ENCODE data around the gene MRPL20. TPM values are rescaled to one million over a fixed set of nuclear protein-coding genes. Genes with fewer than 3 reads are reported as not detected.
A peak's percentile ranks its signal among the peaks of the same experiment; 100 is the strongest.

MRPL20 gene
- polyA plus RNA-seq, 1 of the 3 experiments (the other 2 are of a cell fraction), result 210 TPM

DNA sequence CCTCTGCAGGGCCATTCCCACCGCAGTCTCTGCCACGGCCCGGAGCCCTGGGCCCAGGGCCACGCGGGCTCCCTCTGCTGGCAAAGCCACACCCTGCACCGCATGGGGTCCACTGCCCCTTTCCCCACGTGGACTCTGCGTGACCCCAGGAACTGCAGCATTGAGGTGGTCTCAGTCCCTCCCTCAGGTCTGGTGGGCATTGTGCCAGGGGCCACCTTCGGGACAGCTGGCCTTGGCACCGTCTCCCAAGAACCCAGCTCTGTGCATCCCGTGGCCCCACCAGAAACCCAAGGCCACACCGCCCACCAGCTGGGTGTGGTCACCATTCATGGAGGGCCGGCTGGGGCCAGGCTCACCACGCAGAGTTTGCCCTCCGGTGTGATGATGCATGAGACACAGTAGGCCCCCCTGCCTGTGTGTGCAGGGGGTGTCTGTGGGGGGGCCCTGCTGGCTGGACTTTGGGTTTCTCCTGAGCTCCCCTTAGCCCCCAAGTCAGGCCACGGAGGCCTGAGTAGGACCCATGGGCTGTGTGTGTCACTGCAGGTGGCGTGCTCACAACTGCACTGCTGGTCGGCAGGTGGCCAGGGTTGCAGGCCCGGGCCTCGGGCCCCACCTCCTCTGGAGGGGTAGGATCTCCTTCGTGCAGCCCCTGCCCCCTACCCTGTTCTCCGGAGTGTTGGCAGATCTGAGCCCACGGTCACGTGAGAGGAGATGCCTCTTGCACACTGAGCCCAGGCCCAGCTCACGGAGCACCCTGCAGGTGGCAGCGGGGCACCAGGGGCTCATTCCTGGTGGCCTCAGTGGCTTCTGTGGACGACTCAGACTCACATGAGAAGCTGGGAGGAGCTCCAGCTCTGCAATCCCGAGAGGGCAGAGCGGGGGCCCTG is 34.2 kb upstream of the MRPL20 start:
- DNase-seq, result peak; percentile 86
- H3K36me3 ChIP-seq (replicated peaks in 1 of 2; ENCODE audit: control insufficient read depth in 1 of 2, insufficient read depth in 2 of 2, low read length in 1 of 2), result no peaks in the 10 kb centered on the region
- H3K79me2 ChIP-seq (ENCODE audit: insufficient read depth), result no peaks in the 10 kb centered on the region
- no peaks in the 10 kb centered on the region for H3K9me3 ChIP-seq
- H3F3A ChIP-seq (replicated peaks; ENCODE audit: insufficient read depth), result no peaks in the 10 kb centered on the region
- H3K4me2 ChIP-seq, result no peak overlapping the region
- no peaks in the 10 kb centered on the region for H3K9me2 ChIP-seq
- no peak overlapping the region for H2AFZ ChIP-seq (ENCODE audit: low read depth)
- H3K27me3 ChIP-seq (ENCODE audit: insufficient read depth), result no peaks in the 10 kb centered on the region
- ChIA-PET POLR2A (no interaction called here), CTCF (interaction anchor here (0.6 to 2.6 kb wide), 9 partner anchors 10 to 66 kb away, joined by 3 to 8 read pairs (median 3); partner anchors contain the start of genes AURKAIP1 and MRPL20)
- H3K4me1 ChIP-seq (ENCODE audit: control insufficient read depth in 1 of 2, insufficient read depth in 2 of 2, low read depth in 1 of 2, low read length in 1 of 2), result peaks cover 0 to 3% of the 10 kb centered on the region in 2 experiments; a peak in 1 of 4 replicates
- no peaks in the 10 kb centered on the region for H4K20me1 ChIP-seq (ENCODE audit: insufficient read depth)
- H3K9ac ChIP-seq, result no peak overlapping the region
- TF ChIP-seq, protein P1, sequence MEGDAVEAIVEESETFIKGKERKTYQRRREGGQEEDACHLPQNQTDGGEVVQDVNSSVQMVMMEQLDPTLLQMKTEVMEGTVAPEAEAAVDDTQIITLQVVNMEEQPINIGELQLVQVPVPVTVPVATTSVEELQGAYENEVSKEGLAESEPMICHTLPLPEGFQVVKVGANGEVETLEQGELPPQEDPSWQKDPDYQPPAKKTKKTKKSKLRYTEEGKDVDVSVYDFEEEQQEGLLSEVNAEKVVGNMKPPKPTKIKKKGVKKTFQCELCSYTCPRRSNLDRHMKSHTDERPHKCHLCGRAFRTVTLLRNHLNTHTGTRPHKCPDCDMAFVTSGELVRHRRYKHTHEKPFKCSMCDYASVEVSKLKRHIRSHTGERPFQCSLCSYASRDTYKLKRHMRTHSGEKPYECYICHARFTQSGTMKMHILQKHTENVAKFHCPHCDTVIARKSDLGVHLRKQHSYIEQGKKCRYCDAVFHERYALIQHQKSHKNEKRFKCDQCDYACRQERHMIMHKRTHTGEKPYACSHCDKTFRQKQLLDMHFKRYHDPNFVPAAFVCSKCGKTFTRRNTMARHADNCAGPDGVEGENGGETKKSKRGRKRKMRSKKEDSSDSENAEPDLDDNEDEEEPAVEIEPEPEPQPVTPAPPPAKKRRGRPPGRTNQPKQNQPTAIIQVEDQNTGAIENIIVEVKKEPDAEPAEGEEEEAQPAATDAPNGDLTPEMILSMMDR (IDR thresholded peaks at IDR 0.05), result peak; percentile 50
- TF ChIP-seq RAD21 (IDR thresholded peaks at IDR 0.05; ENCODE audit: low read length) (peak; percentile 42), SMC3 (IDR thresholded peaks at IDR 0.05; ENCODE audit: low read depth, low read length) (peak; percentile 25; the same call in 1 of the 2 replicates), MEF2A (IDR thresholded peaks at IDR 0.05; ENCODE audit: borderline replicate concordance, low read depth) (no peak), MXI1 (IDR thresholded peaks at IDR 0.05; ENCODE audit: low read depth, low read length) (no peak)
- no CpG with 5 or more reads among the region's 29 CpGs for WGBS (ENCODE audit: low lambda C conversion rate)
- H3K27ac ChIP-seq (ENCODE audit: low read depth in 2 of 2, low read length in 1 of 2), result no peak overlapping the region
- no peak overlapping the region for H3K4me3 ChIP-seq (ENCODE audit: low read depth in 2 of 2, low read length in 1 of 2)

DNA sequence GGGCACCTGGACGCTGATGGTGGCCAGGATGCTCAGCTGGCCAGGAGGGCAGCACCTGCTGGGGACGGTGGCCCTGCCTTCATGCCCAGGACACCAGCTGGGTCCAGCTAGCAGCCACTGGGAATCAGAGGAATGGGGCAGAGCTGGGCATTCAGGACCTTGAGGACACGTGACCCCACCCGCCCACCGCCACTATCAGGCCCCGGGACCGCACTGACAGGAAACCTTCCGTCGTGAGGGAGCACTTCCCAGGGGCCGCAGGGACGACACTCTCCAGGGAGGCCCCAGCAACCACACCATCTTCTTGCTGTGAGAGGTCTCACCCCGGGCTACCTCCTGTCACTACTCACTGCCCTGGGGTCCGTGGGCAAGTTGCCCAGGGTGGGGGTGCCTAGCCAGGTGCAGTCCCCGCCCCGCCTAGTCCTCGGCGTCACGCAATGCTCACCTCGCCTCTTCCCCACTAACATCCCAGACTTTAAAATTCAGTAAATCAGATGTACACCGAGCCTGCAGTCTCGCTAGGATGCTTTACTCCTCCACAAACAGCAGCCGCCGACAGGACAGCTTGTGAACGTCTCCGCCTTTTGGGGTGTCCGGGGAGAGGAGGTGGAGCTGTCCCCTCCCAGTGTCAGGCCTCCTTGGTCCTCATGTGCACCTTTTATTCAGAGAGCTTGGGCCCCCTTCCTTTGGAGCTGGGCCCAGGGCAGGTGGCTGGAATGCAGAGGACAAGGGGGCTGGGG is 33.3 kb upstream of the MRPL20 start:
- Histone ChIP-seq H4K20me1 (ENCODE audit: insufficient read depth) (no peaks in the 10 kb centered on the region), H3F3A (replicated peaks; ENCODE audit: insufficient read depth) (no peaks in the 10 kb centered on the region), H2AFZ (ENCODE audit: low read depth) (no peak overlapping the region), H3K4me1 (ENCODE audit: control insufficient read depth in 1 of 2, insufficient read depth in 2 of 2, low read depth in 1 of 2, low read length in 1 of 2) (peaks cover 0 to 7% of the 10 kb centered on the region in 2 experiments; a peak in 1 of 4 replicates), H3K9me2 (no peaks in the 10 kb centered on the region), H3K4me3 (ENCODE audit: low read depth in 2 of 2, low read length in 1 of 2) (no peak overlapping the region), H3K27ac (ENCODE audit: low read depth in 2 of 2, low read length in 1 of 2) (no peak overlapping the region), H3K9ac (no peak overlapping the region), H3K36me3 (replicated peaks in 1 of 2; ENCODE audit: control insufficient read depth in 1 of 2, insufficient read depth in 2 of 2, low read length in 1 of 2) (no peaks in the 10 kb centered on the region), H3K27me3 (ENCODE audit: insufficient read depth) (no peaks in the 10 kb centered on the region), H3K4me2 (no peak overlapping the region), H3K79me2 (ENCODE audit: insufficient read depth) (no peaks in the 10 kb centered on the region), H3K9me3 (no peaks in the 10 kb centered on the region)
- ChIA-PET CTCF (interaction anchor here (1.0 to 2.6 kb wide), 5 partner anchors 9 to 65 kb away, joined by 3 to 8 read pairs (median 4); no protein-coding TSS in a partner anchor), POLR2A (no interaction called here)
- DNase-seq, result peak; percentile 27
- TF ChIP-seq ELF1 (IDR thresholded peaks at IDR 0.05) (no peak), SMC3 (IDR thresholded peaks at IDR 0.05; ENCODE audit: low read depth, low read length) (no peak), MEF2A (IDR thresholded peaks at IDR 0.05; ENCODE audit: borderline replicate concordance, low read depth) (no peak)
- WGBS (ENCODE audit: low lambda C conversion rate), result over 99% methylated on average over 15 of the region's 26 CpGs

All from SK-N-SH (cell line).